IPS-18c (cell line): ENCODE data around the gene C4BPB.

Experiments
- H3K4me3 ChIP-seq: 2 replicates; pipeline ENCODE4 v1.7.0; 2013; ENCODE audit warnings: low read depth, mild to moderate bottlenecking, low read length, moderate library complexity; ENCODE audit not compliant: insufficient read depth
- H3K9me3 ChIP-seq: one replicate; pipeline ENCODE4 v1.6.1; 2013; ENCODE audit warnings: mild to moderate bottlenecking, low read length, moderate library complexity; ENCODE audit not compliant: control insufficient read depth, insufficient read depth

The C4BPB gene

DNA sequence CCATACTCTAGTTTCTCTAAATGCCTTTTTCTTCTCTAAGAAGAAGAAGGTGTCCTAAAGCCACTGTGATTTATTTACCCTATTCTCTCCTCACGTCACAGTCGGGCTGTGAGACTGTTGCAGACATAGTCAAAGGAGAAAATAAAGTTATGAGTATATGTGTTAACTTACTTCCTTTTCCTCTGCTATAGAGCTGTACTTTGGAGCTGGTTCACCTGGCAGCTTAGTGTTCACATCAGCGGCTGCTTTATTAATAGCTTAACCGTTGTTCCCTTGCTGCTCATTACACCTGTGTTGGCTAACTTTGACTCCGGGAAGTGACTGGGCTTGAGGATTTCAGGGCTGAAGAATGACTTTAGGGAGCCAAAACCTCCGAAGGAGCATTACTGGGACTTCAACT lies 32.0 kb upstream of the C4BPB start:
- Histone ChIP-seq H3K4me3 (no peak overlapping the region), H3K9me3 (peaks cover 4% of the 10 kb centered on the region)

DNA sequence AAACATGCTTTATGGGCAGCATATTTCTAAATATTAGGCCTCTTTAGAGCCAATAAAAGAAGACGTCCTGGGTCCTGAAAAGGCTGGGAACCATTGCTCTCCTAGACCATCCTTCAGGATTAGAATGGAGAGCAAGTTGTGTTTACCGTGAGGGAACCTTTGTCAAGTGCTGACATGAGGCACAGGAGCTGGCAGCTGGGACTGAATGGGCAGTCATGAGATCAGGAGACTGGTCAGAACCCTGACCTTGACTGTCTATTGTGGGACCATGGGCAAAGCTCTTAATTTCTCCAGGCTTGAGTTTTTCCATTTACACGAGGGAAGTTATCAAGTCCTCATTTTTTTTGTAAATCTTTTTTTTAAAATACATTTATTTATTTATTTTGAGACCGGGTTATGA lies 30.4 kb upstream of the C4BPB start:
- H3K4me3 ChIP-seq = no peak overlapping the region
- peaks cover 2% of the 10 kb centered on the region for H3K9me3 ChIP-seq

DNA sequence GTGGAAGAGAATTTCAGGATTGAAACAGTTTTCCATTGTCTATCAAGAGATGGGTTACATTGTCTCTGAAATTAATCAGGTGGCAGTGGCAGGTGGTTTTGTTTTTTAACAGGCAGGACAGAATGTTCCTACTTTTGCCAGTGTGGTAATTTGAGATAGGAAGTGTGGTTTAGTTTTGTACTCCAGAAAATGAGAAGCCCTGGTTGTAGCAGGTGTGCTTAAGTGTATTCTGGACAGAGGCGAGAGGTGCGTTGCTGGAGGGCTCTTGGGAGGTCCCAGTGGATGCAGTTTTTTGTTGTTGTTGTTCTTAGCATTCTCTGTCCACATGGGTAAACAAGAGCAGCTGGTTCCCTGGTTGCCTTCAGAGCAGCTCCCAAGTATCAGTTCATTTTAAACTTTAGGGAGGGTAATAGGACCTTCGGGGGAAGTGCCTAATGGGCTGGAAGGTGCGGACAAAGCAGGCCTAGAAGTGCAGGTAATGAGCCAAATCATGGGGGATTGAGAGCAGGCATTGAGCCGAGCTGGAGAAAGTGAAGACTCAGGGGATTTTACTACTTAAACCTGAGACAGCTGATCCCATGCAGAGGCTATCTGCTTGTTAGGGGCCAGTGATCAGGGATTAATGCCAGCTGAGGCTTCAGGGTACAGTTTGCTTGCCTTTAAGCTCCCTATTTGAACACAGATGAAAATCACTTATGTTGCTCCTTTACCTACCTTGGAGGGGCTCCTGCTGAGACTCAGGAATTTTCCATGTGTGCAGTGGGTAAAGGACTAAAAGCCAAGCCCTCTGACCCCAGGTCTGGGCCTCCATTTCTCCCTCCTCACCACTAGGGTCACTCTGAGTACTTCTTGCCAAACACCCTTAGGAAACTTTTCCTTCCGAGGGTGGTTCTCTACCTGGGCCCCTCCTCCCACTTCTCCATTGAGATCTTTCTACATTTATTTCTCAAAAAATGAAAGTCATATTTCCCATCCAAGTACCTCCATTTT lies 29.5 kb upstream of the C4BPB start:
- H3K4me3 ChIP-seq = no peak overlapping the region
- H3K9me3 ChIP-seq = peaks cover 2% of the 10 kb centered on the region

- Histone ChIP-seq H3K9me3 (peaks cover 2% of the 10 kb centered on the region), H3K4me3 (no peak overlapping the region)
Measured at GRCh38 chr1:207059881-207060280, 28.8 kb upstream of the C4BPB start.

DNA sequence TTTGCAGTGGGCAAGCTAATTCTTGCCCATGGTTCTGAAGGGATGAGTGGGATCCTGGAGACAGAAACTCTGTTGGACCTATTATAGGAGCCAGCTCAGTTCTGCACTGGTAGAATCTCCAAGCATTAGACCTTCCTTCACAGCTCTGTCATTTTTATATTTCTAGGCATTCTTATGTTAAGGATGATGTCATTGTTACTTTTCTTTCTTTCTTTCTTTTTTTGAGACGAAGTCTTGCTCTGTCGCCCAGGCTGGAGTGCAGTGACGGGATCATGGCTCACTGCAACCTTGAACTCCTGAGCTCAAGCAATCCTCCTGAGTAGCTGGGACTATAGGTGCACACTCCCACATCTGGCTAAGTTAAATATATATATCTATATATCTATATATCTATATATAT lies 28.1 kb upstream of the C4BPB start:
- Histone ChIP-seq H3K9me3 (peaks cover 2% of the 10 kb centered on the region), H3K4me3 (no peak overlapping the region)

- Histone ChIP-seq H3K4me3 (no peak overlapping the region), H3K9me3 (peaks cover 2% of the 10 kb centered on the region)
Measured at GRCh38 chr1:207062058-207062457, 26.6 kb upstream of the C4BPB start.

DNA sequence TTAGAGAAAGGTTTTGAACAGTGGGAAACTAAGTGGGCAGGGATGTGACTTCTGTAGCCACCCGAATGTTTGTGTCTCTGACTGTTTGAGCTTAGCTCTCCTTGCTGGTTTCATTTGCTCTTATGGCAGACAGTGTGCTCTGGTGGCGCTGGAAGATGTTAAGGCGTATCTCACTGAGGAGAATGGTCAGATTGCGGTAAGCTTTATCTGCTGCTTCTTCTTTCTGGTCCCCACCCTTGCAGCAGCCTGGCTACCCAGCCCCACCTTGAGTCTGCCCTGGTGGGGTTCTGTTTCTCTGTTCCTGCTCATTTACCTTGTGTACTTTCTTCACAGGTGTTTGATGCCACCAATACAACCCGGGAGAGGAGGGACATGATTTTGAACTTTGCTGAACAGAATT lies 25.6 kb upstream of the C4BPB start:
- peaks cover 2% of the 10 kb centered on the region for H3K9me3 ChIP-seq
- no peak overlapping the region for H3K4me3 ChIP-seq

DNA sequence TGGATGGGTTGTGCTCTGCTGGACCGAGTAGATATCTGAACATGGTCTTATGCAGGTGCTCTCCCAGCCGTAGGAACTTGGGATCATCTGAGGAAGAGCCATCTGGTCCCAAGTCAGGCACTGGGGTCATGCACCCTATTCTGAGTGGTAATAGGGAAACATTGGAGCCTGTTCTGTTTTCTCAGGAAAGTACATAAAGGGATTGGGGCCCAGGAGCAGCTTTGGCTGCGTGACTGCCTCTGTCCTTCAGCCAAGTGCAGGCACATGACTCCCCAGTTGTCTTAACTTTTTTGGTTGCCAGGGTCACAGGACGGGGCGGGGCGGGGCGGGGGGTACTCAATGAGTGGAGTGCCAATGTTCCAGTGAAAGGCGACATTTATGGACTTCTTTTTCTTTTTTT lies 24.1 kb upstream of the C4BPB start:
- no peaks in the 10 kb centered on the region for H3K9me3 ChIP-seq
- no peak overlapping the region for H3K4me3 ChIP-seq

- no peak overlapping the region for H3K4me3 ChIP-seq
- no peaks in the 10 kb centered on the region for H3K9me3 ChIP-seq
Measured at GRCh38 chr1:207067185-207067584, 21.5 kb upstream of the C4BPB start.

GRCh38 chr1:207067665-207068064 lies 21.0 kb upstream of the C4BPB start:
- H3K9me3 ChIP-seq = no peaks in the 10 kb centered on the region
- no peak overlapping the region for H3K4me3 ChIP-seq

DNA sequence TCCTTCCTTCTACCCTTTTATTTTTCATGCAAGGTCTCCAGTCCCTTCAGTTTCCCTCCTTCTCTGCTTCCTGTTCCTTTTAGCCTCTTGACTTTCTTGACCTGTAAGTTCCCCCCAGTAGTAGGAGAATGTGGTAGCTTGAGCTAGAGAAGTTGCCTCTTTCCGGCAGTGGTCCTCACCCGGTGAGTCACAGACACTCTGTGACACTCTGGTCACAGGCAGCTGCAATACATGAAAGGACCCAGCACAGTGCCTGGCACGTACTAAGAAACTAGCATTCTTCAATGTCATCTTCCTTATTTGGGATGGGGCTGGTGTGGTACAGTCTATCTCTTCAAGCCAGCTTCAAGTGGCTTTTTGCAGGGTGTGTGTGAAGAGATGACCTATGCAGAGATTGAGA lies 19.6 kb upstream of the C4BPB start:
- no peak overlapping the region for H3K4me3 ChIP-seq
- H3K9me3 ChIP-seq = no peaks in the 10 kb centered on the region

DNA sequence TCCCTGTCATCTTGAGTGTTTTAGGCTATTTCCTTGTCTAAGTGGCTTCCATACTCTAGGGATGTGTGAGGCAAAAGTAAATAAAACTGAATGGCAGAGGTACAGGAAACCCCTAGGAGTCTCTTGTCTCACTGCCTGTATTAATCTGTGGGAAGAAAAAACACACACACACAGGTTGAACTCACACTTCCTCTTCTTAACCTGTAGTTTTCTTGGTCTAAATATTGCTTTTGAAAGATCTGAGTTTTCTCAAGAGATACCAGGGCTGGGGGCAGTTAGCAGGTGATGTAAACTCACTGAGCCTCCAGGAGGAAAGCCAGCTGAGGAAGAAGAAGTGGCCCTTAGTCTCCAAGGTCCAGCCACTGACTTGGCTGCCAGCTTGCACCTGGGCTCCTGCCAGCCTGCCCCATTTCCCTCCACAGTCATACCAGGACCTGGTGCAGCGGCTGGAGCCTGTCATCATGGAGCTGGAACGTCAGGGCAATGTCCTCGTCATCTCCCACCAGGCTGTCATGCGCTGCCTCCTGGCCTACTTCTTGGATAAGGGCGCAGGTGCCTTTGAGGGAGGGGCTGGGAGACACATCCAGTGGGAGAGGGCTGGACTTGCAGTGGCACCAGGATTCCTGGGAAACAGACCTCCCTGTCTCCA lies 18.7 kb upstream of the C4BPB start:
- Histone ChIP-seq H3K4me3 (no peak overlapping the region), H3K9me3 (no peaks in the 10 kb centered on the region)

- H3K9me3 ChIP-seq = no peaks in the 10 kb centered on the region
Measured at GRCh38 chr1:207070811-207071210, 17.8 kb upstream of the C4BPB start.

GRCh38 chr1:207071426-207071825 lies 17.2 kb upstream of the C4BPB start:
- no peak overlapping the region for H3K4me3 ChIP-seq
- H3K9me3 ChIP-seq = no peaks in the 10 kb centered on the region

More at GRCh38 chr1:207070811-207071210, 17.8 kb upstream of the C4BPB start:
- H3K4me3 ChIP-seq = no peak overlapping the region

GRCh38 chr1:207072233-207072632 lies 16.4 kb upstream of the C4BPB start:
- H3K4me3 ChIP-seq = no peak overlapping the region
- H3K9me3 ChIP-seq = no peaks in the 10 kb centered on the region

- no peaks in the 10 kb centered on the region for H3K9me3 ChIP-seq
- no peak overlapping the region for H3K4me3 ChIP-seq
Measured at GRCh38 chr1:207073906-207074820, 14.5 kb upstream of the C4BPB start.

DNA sequence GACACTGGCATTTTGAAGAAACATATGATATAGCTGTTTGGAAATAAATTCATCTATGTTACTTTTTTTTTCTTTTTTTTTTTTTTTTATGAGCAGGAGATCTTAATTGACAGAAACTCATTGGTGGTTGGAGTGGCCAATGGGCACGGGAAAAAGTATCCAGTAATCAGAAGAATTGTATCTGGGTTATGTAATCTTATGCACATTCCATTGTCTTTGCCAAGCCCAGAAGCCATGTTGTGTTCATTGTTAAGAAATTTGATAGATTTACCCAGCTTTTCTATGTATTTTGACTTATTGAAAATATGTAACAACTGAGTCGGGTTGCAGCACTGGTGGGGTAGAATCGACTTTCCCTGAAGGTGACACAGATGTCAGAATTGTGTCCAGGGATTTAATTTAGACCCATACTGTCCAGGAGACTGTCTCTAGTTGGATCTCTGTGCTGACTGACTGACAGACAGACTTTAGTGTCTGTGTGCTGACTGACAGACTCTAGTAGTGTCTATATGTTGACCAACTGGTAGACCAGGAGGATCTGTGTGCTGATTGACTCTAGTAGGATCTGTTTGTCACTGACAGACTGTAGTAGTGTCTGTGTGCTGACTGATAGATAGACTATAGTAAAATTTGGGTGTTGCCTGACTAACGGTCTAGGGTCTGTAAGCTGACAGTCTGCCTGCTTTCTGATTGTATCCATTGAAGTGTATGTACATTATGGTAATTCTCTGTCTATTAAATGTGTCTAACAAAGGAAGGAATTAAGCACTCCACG lies 12.3 kb upstream of the C4BPB start:
- no peak overlapping the region for H3K4me3 ChIP-seq
- no peaks in the 10 kb centered on the region for H3K9me3 ChIP-seq
